Measurements from ENCODE around the gene SUPV3L1.

SUPV3L1 gene

DNA sequence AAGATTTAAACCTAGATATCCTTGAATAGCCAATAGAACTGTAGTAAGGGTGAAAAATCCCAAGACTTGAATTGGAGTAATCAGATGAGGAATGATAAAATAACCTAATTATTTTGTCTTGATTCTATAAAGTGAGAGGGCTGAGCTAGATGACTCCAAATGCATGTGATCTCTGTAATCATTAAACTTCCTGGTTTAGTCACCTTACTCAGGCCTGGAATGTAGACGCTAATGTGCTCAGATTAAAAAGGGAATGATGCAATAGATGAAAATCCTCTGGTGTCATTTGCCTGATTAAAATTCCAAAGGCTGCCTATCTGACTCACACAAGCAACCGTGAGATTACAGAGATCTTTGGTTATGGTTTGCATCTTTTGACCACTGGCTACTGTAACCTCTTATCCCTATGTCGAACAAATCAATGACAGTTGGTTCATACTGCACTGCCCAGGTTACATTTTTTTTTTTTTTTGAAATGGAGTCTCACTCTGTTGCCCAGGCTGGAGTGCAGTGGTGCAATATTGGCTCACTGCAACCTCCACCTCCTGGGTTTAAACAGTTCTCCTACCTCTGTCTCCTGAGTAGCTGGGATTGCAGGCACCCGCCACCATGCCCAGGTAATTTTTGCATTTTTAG, 37.2 kb downstream of the SUPV3L1 start:
- ChIA-PET POLR2A (no interaction called here), CTCF (interaction anchor here (1.8 kb wide), 1 partner anchor 12 kb away, joined by 7 read pairs; no protein-coding TSS in a partner anchor)
- no peak for DNase-seq (ENCODE audit: extremely low spot score)
- TF ChIP-seq, protein P1, sequence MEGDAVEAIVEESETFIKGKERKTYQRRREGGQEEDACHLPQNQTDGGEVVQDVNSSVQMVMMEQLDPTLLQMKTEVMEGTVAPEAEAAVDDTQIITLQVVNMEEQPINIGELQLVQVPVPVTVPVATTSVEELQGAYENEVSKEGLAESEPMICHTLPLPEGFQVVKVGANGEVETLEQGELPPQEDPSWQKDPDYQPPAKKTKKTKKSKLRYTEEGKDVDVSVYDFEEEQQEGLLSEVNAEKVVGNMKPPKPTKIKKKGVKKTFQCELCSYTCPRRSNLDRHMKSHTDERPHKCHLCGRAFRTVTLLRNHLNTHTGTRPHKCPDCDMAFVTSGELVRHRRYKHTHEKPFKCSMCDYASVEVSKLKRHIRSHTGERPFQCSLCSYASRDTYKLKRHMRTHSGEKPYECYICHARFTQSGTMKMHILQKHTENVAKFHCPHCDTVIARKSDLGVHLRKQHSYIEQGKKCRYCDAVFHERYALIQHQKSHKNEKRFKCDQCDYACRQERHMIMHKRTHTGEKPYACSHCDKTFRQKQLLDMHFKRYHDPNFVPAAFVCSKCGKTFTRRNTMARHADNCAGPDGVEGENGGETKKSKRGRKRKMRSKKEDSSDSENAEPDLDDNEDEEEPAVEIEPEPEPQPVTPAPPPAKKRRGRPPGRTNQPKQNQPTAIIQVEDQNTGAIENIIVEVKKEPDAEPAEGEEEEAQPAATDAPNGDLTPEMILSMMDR (IDR thresholded peaks at IDR 0.05; ENCODE audit: control extremely low read depth, extremely low read depth, low read depth, missing control alignments): no peak

DNA sequence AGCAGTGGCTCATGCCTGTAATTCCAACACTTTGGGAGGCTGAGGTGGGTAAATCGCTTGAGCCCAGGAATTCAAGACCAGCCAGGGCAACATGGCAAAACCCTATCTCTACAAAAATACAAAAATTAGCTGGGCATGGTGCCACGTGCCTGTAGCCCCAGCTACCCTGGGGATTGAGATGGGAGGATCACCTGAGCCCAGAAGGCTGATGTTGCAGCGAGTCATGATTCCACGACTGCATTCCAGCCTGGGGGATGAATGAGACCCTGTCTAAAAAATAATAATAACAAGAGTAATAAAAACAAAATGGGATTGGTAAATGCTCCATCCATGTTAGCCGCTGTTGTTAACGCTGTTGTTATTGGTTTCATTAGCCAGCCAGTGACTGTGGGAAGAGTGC, 38.8 kb downstream of the SUPV3L1 start:
- CTCF ChIA-PET: no interaction called here
- DNase-seq (ENCODE audit: extremely low spot score): no peak
- POLR2A ChIA-PET: no interaction called here

DNA sequence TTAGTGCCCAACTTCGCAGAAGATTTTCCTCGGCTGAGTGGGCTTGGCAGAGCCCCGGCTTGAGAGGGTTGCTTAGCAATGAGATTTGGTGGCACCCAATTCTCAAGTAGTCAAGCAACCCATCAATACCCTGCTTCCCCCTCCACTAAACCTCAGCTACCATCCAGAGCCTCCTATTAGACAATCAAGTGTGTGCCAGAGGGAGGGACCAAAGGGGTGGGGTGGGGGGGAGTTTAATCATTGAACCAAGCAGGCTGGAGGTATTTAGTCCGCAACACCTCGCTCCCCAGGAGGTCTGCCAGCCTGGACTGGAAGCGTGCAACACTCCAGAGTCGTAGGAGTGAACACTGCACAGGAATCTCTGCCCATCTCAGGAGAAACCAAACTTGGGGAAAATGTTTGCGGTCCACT, 40.0 kb downstream of the SUPV3L1 start, which contains the start of gene HKDC1:
Gene HKDC1 (plus strand): TSS at position 292 of the 411 bp plus-strand sequence. CDS start 104 bp downstream, at position 396.
- ChIA-PET CTCF (interaction anchor here (1.4 kb wide), 1 partner anchor 9 kb away, joined by 3 read pairs; no protein-coding TSS in a partner anchor), POLR2A (no interaction called here)
- no peak for DNase-seq (ENCODE audit: extremely low spot score)
- TF ChIP-seq, protein P1 (IDR thresholded peaks at IDR 0.05; ENCODE audit: control extremely low read depth, extremely low read depth, low read depth, missing control alignments): no peak

More for the DNA sequence above, 38.8 kb downstream of the SUPV3L1 start:
- TF ChIP-seq, protein P1 (IDR thresholded peaks at IDR 0.05; ENCODE audit: control extremely low read depth, extremely low read depth, low read depth, missing control alignments): no peak

DNA sequence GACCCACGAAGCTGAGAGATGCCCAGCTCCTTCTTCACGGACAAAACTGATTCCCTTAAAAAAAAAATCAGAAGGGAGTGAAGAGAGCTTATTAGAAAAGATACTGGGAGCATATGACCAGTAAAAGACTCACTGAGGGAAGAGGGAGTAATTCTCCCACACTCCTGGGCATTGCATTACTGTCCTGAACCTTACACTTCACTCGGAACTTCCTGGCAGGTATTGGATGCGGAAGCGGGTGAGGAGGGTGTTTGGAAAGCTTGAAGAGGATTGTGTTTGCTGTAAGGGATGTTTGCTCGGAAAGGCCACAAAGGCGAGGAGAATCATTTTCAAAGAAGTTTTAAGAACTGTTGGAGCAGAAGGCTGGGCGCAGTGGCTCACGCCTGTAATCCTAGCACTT, 40.5 kb downstream of the SUPV3L1 start:
- TF ChIP-seq, protein P1 (IDR thresholded peaks at IDR 0.05; ENCODE audit: control extremely low read depth, extremely low read depth, low read depth, missing control alignments): no peak
- DNase-seq (ENCODE audit: extremely low spot score): no peak
- CTCF ChIA-PET: interaction anchor here (1.4 kb wide), 1 partner anchor 9 kb away, joined by 3 read pairs; no protein-coding TSS in a partner anchor
- POLR2A ChIA-PET: no interaction called here

DNA sequence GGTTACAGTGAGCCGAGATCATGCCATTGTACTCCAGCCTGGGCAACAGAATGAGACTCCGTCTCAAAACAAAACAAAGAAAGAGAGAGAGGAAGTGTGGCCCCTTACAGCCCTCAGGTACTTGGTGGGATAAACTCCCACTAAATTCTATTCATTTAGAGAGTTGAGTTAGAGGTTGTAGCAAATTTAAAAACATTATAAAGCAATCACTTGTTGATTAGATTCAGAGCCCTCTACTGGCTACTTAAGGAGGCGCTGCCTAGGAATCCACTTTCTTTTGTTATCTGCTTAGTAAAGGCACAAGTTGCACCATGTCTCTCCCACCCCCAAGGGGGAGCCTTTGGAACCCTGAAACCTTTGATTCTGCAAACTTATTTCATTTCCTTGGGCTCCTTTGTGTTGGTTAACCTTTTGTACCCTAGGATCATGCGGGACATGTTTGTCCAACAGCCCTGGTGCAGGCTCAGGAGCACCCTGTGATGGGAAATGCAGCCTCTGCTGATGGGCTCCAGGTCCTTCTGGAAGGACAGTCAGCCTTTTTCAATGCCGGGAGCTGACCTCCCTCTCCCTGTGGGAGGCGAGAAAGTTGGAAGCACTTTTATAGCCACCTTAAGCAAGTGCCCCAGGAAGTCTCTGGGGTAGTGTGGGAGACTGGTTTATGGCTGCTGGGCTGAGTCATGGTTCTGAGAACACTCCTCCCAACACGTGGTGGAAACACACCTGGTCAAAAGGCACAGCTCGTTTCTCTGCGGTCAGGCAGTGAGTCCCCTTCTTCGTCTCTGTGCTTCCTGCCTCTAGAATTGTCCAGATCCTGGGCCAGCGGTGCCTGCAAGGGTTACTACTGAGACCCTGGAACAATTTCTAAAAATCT, 42.4 kb downstream of the SUPV3L1 start:
- DNase-seq (ENCODE audit: extremely low spot score): peak; percentile 89
- ChIA-PET CTCF (interaction anchor here (0.6 to 1.6 kb wide), 17 partner anchors 8 to 267 kb away, joined by 3 to 7 read pairs (median 3); no protein-coding TSS in a partner anchor), POLR2A (interaction anchor here (0.7 kb wide), 1 partner anchor 156 kb away, joined by 3 read pairs; no protein-coding TSS in a partner anchor)
- TF ChIP-seq, protein P1 (IDR thresholded peaks at IDR 0.05; ENCODE audit: control extremely low read depth, extremely low read depth, low read depth, missing control alignments): peak; percentile 57

DNA sequence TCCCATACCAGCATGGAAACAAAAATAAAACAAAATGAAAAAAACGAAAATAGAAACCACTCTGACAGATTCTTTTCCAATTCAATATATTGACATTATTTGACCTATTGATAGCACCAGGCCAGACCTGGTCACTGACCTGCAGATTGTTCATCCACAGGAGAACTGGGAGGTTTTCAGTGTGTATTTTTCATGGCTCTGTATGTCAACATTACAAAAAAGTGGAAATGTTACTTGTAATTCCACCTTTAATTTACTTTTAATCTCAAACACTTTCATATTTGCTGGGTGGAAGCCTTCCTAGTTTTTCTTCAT, 43.0 kb downstream of the SUPV3L1 start:
- POLR2A ChIA-PET: interaction anchor here (0.7 kb wide), 1 partner anchor 156 kb away, joined by 3 read pairs; no protein-coding TSS in a partner anchor
- no peak for DNase-seq (ENCODE audit: extremely low spot score)
- CTCF ChIA-PET: interaction anchor here (0.6 to 1.6 kb wide), 15 partner anchors 8 to 264 kb away, joined by 3 to 7 read pairs (median 4); no protein-coding TSS in a partner anchor
- TF ChIP-seq, protein P1 (IDR thresholded peaks at IDR 0.05; ENCODE audit: control extremely low read depth, extremely low read depth, low read depth, missing control alignments): no peak

Data from GM10248 (cell line).